Measurements from ENCODE around the gene ELFN1.

- TF ChIP-seq CTCF (optimal IDR thresholded peaks at IDR 0.05 in 1 of 3, IDR thresholded peaks at IDR 0.05 in 1 of 3, conservative IDR thresholded peaks at IDR 0.05 in 1 of 3; ENCODE audit: extremely low read depth in 1 of 3, insufficient read depth in 2 of 3, low read length in 3 of 3), result no peak
- no peak for TF ChIP-seq EZH2 (IDR thresholded peaks at IDR 0.05; ENCODE audit: low read length)
Observed at GRCh38 chr7:1703871-1704810, 34.1 kb downstream of the ELFN1 start.

Data from keratinocyte (primary cell).